H1 (cell line): Measurements from ENCODE around the gene ELOF1. TPM values are rescaled to one million over a fixed set of nuclear protein-coding genes. Genes with fewer than 3 reads are reported as not detected.

Experiments
- BCL11A ChIP-seq, 2 experiments: IDR thresholded peaks; one replicate each; pipeline ENCODE4 v1.6.1; 2011; ENCODE audit warnings: low read depth in 2 of 2, low read length in 2 of 2, mild to moderate bottlenecking in 2 of 2
- EGR1 ChIP-seq: IDR thresholded peaks from 2 replicates; pipeline ENCODE4 v1.6.1; 2011; ENCODE audit warnings: low read depth, low read length, borderline replicate concordance
- KDM4A ChIP-seq: IDR thresholded peaks from one replicate; pipeline ENCODE4 v1.7.1; 2012; ENCODE audit warnings: low read depth, mild to moderate bottlenecking, moderate library complexity, low read length, inconsistent platforms; ENCODE audit not compliant: severe bottlenecking
- POLR2A ChIP-seq, 2 experiments: IDR thresholded peaks; 1 replicate in 1 of 2; 2 replicates in 1 of 2; pipeline ENCODE4 v1.6.1; 2011; ENCODE audit warnings: low read depth in 2 of 2, low read length in 2 of 2, mild to moderate bottlenecking in 2 of 2; ENCODE audit errors: control extremely low read depth in 1 of 2
- RXRA ChIP-seq: IDR thresholded peaks from 2 replicates; pipeline ENCODE4 v1.6.1; 2011; ENCODE audit warnings: low read depth, mild to moderate bottlenecking, low read length, moderate library complexity; ENCODE audit not compliant: insufficient read depth
- SIRT6 ChIP-seq: IDR thresholded peaks from one replicate; pipeline ENCODE4 v1.7.1; 2012; ENCODE audit warnings: low read length, inconsistent platforms
- SP2 ChIP-seq: IDR thresholded peaks from 2 replicates; pipeline ENCODE4 v1.6.1; 2012; ENCODE audit warnings: mild to moderate bottlenecking, low read length, inconsistent platforms
- TAF7 ChIP-seq: optimal IDR thresholded peaks from 2 replicates; pipeline ENCODE3; 2011; ENCODE audit warnings: low read depth, mild to moderate bottlenecking, inconsistent platforms, low read length, moderate library complexity, borderline replicate concordance
- TBP ChIP-seq: IDR thresholded peaks from 2 replicates; pipeline ENCODE4 v1.6.1; 2011; ENCODE audit warnings: low read depth, low read length, improper control_type of control experiment
- TCF12 ChIP-seq: IDR thresholded peaks from 2 replicates; pipeline ENCODE4 v1.6.1; 2011; ENCODE audit warnings: low read depth, mild to moderate bottlenecking, low read length
- TEAD4 ChIP-seq: IDR thresholded peaks from 2 replicates; pipeline ENCODE4 v1.6.1; 2012; ENCODE audit warnings: low read depth, low read length, inconsistent platforms, mixed read lengths
- ZNF274 ChIP-seq: IDR thresholded peaks from 2 replicates; pipeline ENCODE4 v1.7.0; 2012; ENCODE audit warnings: low read length, borderline replicate concordance; ENCODE audit errors: extremely low read depth
- polyA plus RNA-seq, 7 experiments: library from polyadenylated mRNA; depleted of rRNA in 3 of 7; stranded (reverse) in 5 of 7; unstranded in 2 of 7; fragments of >200 nt in 5 of 7; fragments of 200-250 nt in 2 of 7; gene quantifications; 1 replicate in 5 of 7; 2 replicates in 1 of 7; 4 replicates in 1 of 7; pipeline versions ENCODE4 v1.2.1 to v1.2.3, GENCODE V29; 2011 to 2013; ENCODE audit warnings: missing spikeins in 2 of 7, mixed read lengths in 2 of 7
- total RNA-seq: library from RNA; stranded (reverse); fragmentation: NEBNext Ultra II Directional; extraction: Animal tissue kit (Norgen Biotek cat#: 25700); gene quantifications from 2 replicates; pipeline ENCODE4 v1.2.1, GENCODE V29; 2021

The ELOF1 gene
- total and polyA plus RNA-seq, 2 of the 8 experiments (the other 6 are each of a cell fraction or from before 2014, with no cell fraction given), result 84.2 to 101 TPM

- peak; percentile 37 to 53; a peak in 2 of 3 replicates for TF ChIP-seq POLR2A (IDR thresholded peaks at IDR 0.05; ENCODE audit: control extremely low read depth in 1 of 2, low read depth in 2 of 2, low read length in 2 of 2)
- TF ChIP-seq TBP, result no peak
- TF ChIP-seq TEAD4, result no peak
- TF ChIP-seq TAF7, result no peak
- TF ChIP-seq KDM4A, result no peak
- no peak for TF ChIP-seq EGR1
- TF ChIP-seq ZNF274, result no peak
- no peak for TF ChIP-seq RXRA
- no peak for TF ChIP-seq TCF12
- TF ChIP-seq BCL11A (IDR thresholded peaks at IDR 0.05; ENCODE audit: low read depth in 2 of 2, low read length in 2 of 2), result no peak
- TF ChIP-seq SP2, result no peak
- TF ChIP-seq SIRT6, result no peak
- TF ChIP-seq, all 59 proteins: peak for 6
Measured at GRCh38 chr19:11539495-11540365, 19.3 kb downstream of the ELOF1 start (continued).
